Measurements from ENCODE around the gene MYRF. TPM values are rescaled to one million over a fixed set of nuclear protein-coding genes. Genes with fewer than 3 reads are reported as not detected.

MYRF gene
- total and polyA plus RNA-seq, 4 donors, result 11.9 to 41.2 (median 25.2) TPM

- peak overlapping the region; percentile 35 for H3K4me3 ChIP-seq
- TF ChIP-seq, protein P1, sequence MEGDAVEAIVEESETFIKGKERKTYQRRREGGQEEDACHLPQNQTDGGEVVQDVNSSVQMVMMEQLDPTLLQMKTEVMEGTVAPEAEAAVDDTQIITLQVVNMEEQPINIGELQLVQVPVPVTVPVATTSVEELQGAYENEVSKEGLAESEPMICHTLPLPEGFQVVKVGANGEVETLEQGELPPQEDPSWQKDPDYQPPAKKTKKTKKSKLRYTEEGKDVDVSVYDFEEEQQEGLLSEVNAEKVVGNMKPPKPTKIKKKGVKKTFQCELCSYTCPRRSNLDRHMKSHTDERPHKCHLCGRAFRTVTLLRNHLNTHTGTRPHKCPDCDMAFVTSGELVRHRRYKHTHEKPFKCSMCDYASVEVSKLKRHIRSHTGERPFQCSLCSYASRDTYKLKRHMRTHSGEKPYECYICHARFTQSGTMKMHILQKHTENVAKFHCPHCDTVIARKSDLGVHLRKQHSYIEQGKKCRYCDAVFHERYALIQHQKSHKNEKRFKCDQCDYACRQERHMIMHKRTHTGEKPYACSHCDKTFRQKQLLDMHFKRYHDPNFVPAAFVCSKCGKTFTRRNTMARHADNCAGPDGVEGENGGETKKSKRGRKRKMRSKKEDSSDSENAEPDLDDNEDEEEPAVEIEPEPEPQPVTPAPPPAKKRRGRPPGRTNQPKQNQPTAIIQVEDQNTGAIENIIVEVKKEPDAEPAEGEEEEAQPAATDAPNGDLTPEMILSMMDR (IDR thresholded peaks at IDR 0.05; ENCODE audit: control extremely low read depth, extremely low read depth), result no peak
- H3K27ac ChIP-seq (ENCODE audit: low read depth in 1 of 2, low read length in 1 of 2), result peak overlapping the region; percentile 96 to 98
- H3K9ac ChIP-seq (ENCODE audit: insufficient read depth in 1 of 2, low read length in 2 of 2), result peak overlapping the region in 1 of 2 donors; percentile 45
- H3K27me3 ChIP-seq (ENCODE audit: control insufficient read depth in 3 of 3, insufficient read depth in 3 of 3, low read length in 2 of 3), result no peaks in the 10 kb centered on the region
- DNase-seq, result peak in 2 of 3 donors; percentile 32 to 42
- WGBS, 2 donors, result 74 to 75% methylated on average over 16 of the region's 16 CpGs
- peaks cover 0 to 14% (median 2%) of the 10 kb centered on the region in 5 donors for H3K4me1 ChIP-seq (ENCODE audit: control insufficient read depth in 5 of 5, insufficient read depth in 5 of 5, low read length in 5 of 5)
- peaks cover 7 to 34% (median 20%) of the 10 kb centered on the region in 4 donors for H3K36me3 ChIP-seq (ENCODE audit: control insufficient read depth in 4 of 4, insufficient read depth in 4 of 4, low read length in 4 of 4)
- ATAC-seq (ENCODE audit: insufficient read depth, low FRiP score), result no peak
- no peaks in the 10 kb centered on the region for H3K9me3 ChIP-seq (ENCODE audit: control insufficient read depth in 4 of 4, insufficient read depth in 3 of 4, low read length in 3 of 4)
These were observed 62.0 kb downstream of the MYRF start for GRCh38 chr11:61814247-61814957.

GRCh38 chr11:61814958-61815789, 62.7 kb downstream of the MYRF start:
- Histone ChIP-seq H3K27me3 (ENCODE audit: control insufficient read depth in 3 of 3, insufficient read depth in 3 of 3, low read length in 2 of 3) (no peaks in the 10 kb centered on the region), H3K9ac (ENCODE audit: insufficient read depth in 1 of 2, low read length in 2 of 2) (peak overlapping the region; percentile 73 to 94), H3K36me3 (ENCODE audit: control insufficient read depth in 4 of 4, insufficient read depth in 4 of 4, low read length in 4 of 4) (peaks cover 3 to 26% (median 13%) of the 10 kb centered on the region in 4 donors), H3K4me1 (ENCODE audit: control insufficient read depth in 5 of 5, insufficient read depth in 5 of 5, low read length in 5 of 5) (peaks cover 0 to 14% (median 2%) of the 10 kb centered on the region in 5 donors), H3K9me3 (ENCODE audit: control insufficient read depth in 4 of 4, insufficient read depth in 3 of 4, low read length in 3 of 4) (no peaks in the 10 kb centered on the region), H3K4me3 (peak overlapping the region; percentile 69), H3K27ac (ENCODE audit: low read depth in 1 of 2, low read length in 1 of 2) (peak overlapping the region; percentile 96 to 98)
- peak; percentile 89 for ATAC-seq (ENCODE audit: insufficient read depth, low FRiP score)
- peak; percentile 93 to 96 (median 95) for DNase-seq
- WGBS, 2 donors, result 0 to 1% methylated on average over 62 to 66 of the region's 66 CpGs
- TF ChIP-seq, protein P1 (IDR thresholded peaks at IDR 0.05; ENCODE audit: control extremely low read depth, extremely low read depth), result no peak

DNA sequence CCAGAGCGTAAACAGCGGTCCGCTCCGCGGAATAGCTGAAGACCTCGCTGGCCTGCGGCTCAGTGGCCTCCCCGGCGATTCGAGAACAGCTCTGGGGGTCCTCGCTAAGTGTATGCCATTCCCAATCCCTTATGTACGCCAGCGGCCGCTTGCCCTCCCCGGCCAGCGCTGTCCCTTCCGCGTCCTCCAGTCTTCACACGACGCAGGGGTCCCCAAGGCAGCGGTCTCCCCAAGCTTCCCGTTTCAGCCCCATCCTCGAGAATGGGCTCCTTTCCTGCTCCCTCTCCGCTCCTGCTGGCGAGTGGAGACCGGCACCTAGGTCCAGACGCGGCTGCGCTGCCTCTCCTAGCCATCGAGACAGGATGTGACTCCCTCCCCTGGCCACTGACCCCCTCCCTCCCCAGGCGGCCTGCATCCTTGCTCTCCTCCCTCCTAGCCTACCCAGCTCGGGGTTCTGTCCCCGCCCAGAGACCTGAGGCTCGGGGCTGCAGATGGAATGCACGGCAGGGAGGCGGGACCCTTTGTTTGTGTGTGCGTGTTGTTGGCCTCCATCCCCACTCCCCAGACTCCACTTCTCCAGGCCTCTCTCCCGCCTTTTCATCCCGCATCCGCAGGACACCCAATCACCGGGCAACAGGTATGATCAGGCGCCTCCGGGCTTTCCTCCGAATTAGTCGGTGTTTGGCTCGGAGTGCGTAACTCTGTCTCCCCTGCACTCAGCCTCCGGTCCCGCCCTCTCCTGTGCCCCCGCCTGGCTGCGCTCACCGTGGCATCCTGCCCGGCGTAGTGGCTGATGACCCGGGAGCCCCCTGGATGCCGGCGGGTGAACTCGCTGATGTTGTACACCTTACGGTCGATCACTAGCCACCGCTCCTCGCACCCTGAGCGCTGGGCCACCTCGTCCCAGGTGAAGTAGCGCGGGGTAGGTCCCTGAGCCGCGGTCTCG, 63.6 kb downstream of the MYRF start:
- WGBS, 2 donors, result 1% methylated on average over 69 of the region's 69 CpGs
- peak overlapping the region; percentile 73 to 94 for H3K9ac ChIP-seq (ENCODE audit: insufficient read depth in 1 of 2, low read length in 2 of 2)
- ATAC-seq (ENCODE audit: insufficient read depth, low FRiP score), result peak; percentile 16

More for the DNA sequence above, 63.6 kb downstream of the MYRF start:
- TF ChIP-seq, protein P1 (IDR thresholded peaks at IDR 0.05; ENCODE audit: control extremely low read depth, extremely low read depth), result no peak
- no peaks in the 10 kb centered on the region for H3K27me3 ChIP-seq (ENCODE audit: control insufficient read depth in 3 of 3, insufficient read depth in 3 of 3, low read length in 2 of 3)
- H3K27ac ChIP-seq (ENCODE audit: low read depth in 1 of 2, low read length in 1 of 2), result peak overlapping the region; percentile 96 to 98
- no peaks in the 10 kb centered on the region for H3K9me3 ChIP-seq (ENCODE audit: control insufficient read depth in 4 of 4, insufficient read depth in 3 of 4, low read length in 3 of 4)
- peaks cover 0 to 14% (median 2%) of the 10 kb centered on the region in 5 donors for H3K4me1 ChIP-seq (ENCODE audit: control insufficient read depth in 5 of 5, insufficient read depth in 5 of 5, low read length in 5 of 5)
- peak overlapping the region; percentile 69 for H3K4me3 ChIP-seq
- DNase-seq, result peak; percentile 78 to 82 (median 81)
- peaks cover 3 to 18% (median 7%) of the 10 kb centered on the region in 4 donors for H3K36me3 ChIP-seq (ENCODE audit: control insufficient read depth in 4 of 4, insufficient read depth in 4 of 4, low read length in 4 of 4)
